Adipocyte (in vitro differentiated cells): ENCODE results near the gene GYS2.

Experiments used
- DNase-seq: peaks from one replicate; pipeline ENCODE4 v3.0.0-alpha.2; 2015; ENCODE audit warnings: low read depth
- H3K27me3 ChIP-seq: replicated peaks from 2 replicates; pipeline ENCODE4 v1.7.0; 2013; ENCODE audit warnings: mild to moderate bottlenecking, low read length, moderate library complexity; ENCODE audit not compliant: control insufficient read depth, insufficient read depth
- H3K36me3 ChIP-seq: 2 replicates; pipeline ENCODE4 v1.7.0; 2013; ENCODE audit warnings: low read length, mild to moderate bottlenecking, moderate library complexity; ENCODE audit not compliant: control insufficient read depth, insufficient read depth, severe bottlenecking
- H3K4me1 ChIP-seq: 2 replicates; pipeline ENCODE4 v1.7.0; 2013; ENCODE audit warnings: mild to moderate bottlenecking, low read length, moderate library complexity; ENCODE audit not compliant: control insufficient read depth, insufficient read depth
- H3K4me3 ChIP-seq: 2 replicates; pipeline ENCODE4 v1.7.0; 2013; ENCODE audit warnings: mild to moderate bottlenecking, low read length, moderate library complexity
- H3K9ac ChIP-seq: 2 replicates; pipeline ENCODE4 v1.7.0; 2013; ENCODE audit warnings: mild to moderate bottlenecking, low read length, moderate library complexity
- H3K9me3 ChIP-seq: 2 replicates; pipeline ENCODE4 v1.7.0; 2013; ENCODE audit warnings: mild to moderate bottlenecking, low read length, moderate library complexity; ENCODE audit not compliant: control insufficient read depth

The GYS2 gene

DNA sequence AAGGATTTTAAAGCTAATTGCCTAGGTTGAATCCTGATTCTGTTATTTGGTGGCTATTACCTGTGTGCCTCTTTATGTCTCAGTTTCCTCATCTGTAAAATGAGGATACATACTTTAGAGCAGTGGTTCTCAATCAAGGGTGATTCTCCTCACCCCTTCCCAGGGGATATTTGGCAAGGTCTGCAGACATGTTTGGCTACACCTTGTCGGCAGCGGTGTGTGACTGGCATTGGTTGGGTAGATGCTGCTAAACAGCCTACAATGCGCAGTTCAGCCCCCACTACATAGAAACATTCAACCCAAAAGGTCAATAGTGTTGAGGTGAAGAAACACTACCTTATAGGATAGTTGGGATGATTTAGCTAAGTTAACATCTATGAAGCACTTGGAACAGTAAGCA lies 29.6 kb upstream of the GYS2 start:
- peaks cover 66% of the 10 kb centered on the region for H3K36me3 ChIP-seq
- H3K27me3 ChIP-seq = no peaks in the 10 kb centered on the region
- DNase-seq = no peak
- H3K4me1 ChIP-seq = peaks cover 14% of the 10 kb centered on the region
- H3K9ac ChIP-seq = no peak overlapping the region
- no peak overlapping the region for H3K4me3 ChIP-seq
- H3K9me3 ChIP-seq = no peaks in the 10 kb centered on the region

DNA sequence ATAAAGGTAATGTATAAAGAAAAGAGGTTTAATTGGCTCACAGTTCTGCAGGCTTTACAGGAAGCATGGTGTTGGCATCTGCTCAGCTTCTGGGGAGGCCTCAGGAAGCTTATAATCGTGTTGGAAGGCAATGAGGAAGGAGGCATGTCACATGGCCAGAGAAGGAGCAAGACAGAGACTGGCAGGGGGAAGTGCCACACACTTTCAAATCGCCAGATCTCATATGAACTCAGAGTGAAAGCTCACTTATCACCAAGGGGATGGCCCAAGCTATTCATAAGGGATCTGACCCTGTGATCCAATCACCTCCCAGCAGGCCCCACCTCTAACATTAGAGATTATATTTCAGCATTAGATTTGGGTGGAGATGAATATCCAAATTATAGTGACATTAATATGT lies 26.7 kb upstream of the GYS2 start:
- Histone ChIP-seq H3K9me3 (no peaks in the 10 kb centered on the region), H3K36me3 (peaks cover 37% of the 10 kb centered on the region), H3K9ac (no peak overlapping the region), H3K4me3 (no peak overlapping the region), H3K4me1 (no peaks in the 10 kb centered on the region), H3K27me3 (no peaks in the 10 kb centered on the region)
- DNase-seq = no peak

- Histone ChIP-seq H3K4me1 (no peaks in the 10 kb centered on the region), H3K9me3 (no peaks in the 10 kb centered on the region), H3K4me3 (no peak overlapping the region), H3K27me3 (no peaks in the 10 kb centered on the region), H3K9ac (no peak overlapping the region), H3K36me3 (peaks cover 4% of the 10 kb centered on the region)
- DNase-seq = no peak
Observed at GRCh38 chr12:21627924-21628323, 23.3 kb upstream of the GYS2 start.

DNA sequence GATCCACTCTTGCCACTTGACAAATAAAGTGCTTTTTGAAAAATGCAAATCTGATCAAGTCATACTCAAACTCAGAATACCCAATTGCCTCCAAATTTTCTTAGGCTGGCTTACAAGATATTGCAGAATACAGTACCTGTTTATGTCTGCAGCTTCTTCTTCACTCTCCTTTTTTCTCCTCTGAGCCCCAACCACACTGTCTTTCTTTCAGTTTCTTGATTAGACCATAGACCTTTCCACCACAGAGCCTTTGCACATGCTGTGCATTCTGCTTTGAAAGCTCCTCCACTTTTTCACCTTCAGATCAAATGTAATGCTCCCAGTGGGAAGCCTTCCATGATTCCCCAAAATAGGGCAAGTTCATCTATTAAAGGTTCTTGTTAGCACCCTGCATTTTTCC lies 13.9 kb upstream of the GYS2 start:
- H3K9me3 ChIP-seq = no peaks in the 10 kb centered on the region
- DNase-seq = no peak
- H3K27me3 ChIP-seq = no peaks in the 10 kb centered on the region
- no peak overlapping the region for H3K9ac ChIP-seq
- H3K4me3 ChIP-seq = no peak overlapping the region
- no peaks in the 10 kb centered on the region for H3K36me3 ChIP-seq
- peaks cover 22% of the 10 kb centered on the region for H3K4me1 ChIP-seq

- DNase-seq = no peak
- peaks cover 23% of the 10 kb centered on the region for H3K4me1 ChIP-seq
- H3K27me3 ChIP-seq = no peaks in the 10 kb centered on the region
- H3K9ac ChIP-seq = no peak overlapping the region
- no peaks in the 10 kb centered on the region for H3K36me3 ChIP-seq
- H3K9me3 ChIP-seq = no peaks in the 10 kb centered on the region
- no peak overlapping the region for H3K4me3 ChIP-seq
Observed at GRCh38 chr12:21617030-21617429, 12.4 kb upstream of the GYS2 start.

- no peak overlapping the region for H3K9ac ChIP-seq
- peaks cover 3% of the 10 kb centered on the region for H3K27me3 ChIP-seq
- no peak overlapping the region for H3K4me3 ChIP-seq
- no peaks in the 10 kb centered on the region for H3K9me3 ChIP-seq
- no peak for DNase-seq
- peaks cover 23% of the 10 kb centered on the region for H3K4me1 ChIP-seq
- H3K36me3 ChIP-seq = no peaks in the 10 kb centered on the region
Observed at GRCh38 chr12:21615431-21615830, 10.8 kb upstream of the GYS2 start.

GRCh38 chr12:21614506-21614905 lies 9.9 kb upstream of the GYS2 start:
- Histone ChIP-seq H3K4me1 (peaks cover 23% of the 10 kb centered on the region), H3K27me3 (peaks cover 10% of the 10 kb centered on the region), H3K4me3 (peak overlapping the region; percentile 40), H3K9ac (no peak overlapping the region), H3K36me3 (no peaks in the 10 kb centered on the region), H3K9me3 (no peaks in the 10 kb centered on the region)
- DNase-seq = no peak

DNA sequence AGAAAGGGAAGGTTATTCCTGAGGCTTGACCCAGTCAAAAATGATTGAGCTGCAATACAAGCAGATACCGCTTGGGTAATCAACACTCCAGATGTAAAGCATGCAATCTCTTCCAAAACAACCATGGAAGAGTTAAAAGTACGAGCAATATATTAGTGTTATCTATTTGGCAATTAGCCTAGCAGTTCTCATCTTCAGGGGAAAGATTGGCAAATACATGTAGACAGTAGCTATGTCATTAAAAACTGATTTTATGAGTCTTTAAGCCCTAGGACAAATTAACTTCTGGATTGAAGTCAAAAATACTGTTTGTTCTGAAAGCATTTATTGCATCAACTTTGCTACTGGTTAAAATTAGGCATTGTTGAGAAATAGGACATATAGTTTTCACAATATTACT lies 9.3 kb upstream of the GYS2 start:
- Histone ChIP-seq H3K36me3 (no peaks in the 10 kb centered on the region), H3K9ac (no peak overlapping the region), H3K9me3 (no peaks in the 10 kb centered on the region), H3K4me3 (peak overlapping the region; percentile 40), H3K27me3 (peaks cover 14% of the 10 kb centered on the region), H3K4me1 (peaks cover 23% of the 10 kb centered on the region)
- peak; percentile 53 for DNase-seq

DNA sequence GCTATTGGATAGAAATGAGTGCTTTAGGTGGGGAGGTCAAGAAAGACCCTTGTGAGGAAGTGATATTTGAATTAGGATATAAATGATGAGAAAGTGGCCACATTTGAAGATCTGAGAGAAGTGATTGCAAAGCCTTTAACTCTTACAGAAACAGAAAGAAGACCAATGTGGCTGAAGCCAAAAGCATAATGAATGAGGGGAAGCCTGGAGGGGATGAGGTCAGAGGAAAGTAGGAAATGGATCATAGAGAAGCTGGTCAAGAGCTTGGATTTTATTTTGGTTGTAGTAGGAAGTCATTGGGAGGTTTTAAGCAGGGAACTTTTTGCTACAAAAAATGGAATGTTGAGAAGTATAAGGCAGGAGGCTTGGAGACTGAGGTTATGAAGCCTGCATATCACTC lies 3.5 kb upstream of the GYS2 start:
- DNase-seq = no peak
- peaks cover 5% of the 10 kb centered on the region for H3K4me1 ChIP-seq
- peaks cover 17% of the 10 kb centered on the region for H3K27me3 ChIP-seq
- H3K36me3 ChIP-seq = no peaks in the 10 kb centered on the region
- no peaks in the 10 kb centered on the region for H3K9me3 ChIP-seq
- H3K4me3 ChIP-seq = no peak overlapping the region
- no peak overlapping the region for H3K9ac ChIP-seq

- Histone ChIP-seq H3K4me3 (no peak overlapping the region), H3K9ac (no peak overlapping the region), H3K36me3 (no peaks in the 10 kb centered on the region), H3K4me1 (peaks cover 10% of the 10 kb centered on the region), H3K9me3 (no peaks in the 10 kb centered on the region), H3K27me3 (peaks cover 17% of the 10 kb centered on the region)
- peak; percentile 67 for DNase-seq
Observed at GRCh38 chr12:21607701-21608100, 3.1 kb upstream of the GYS2 start.

DNA sequence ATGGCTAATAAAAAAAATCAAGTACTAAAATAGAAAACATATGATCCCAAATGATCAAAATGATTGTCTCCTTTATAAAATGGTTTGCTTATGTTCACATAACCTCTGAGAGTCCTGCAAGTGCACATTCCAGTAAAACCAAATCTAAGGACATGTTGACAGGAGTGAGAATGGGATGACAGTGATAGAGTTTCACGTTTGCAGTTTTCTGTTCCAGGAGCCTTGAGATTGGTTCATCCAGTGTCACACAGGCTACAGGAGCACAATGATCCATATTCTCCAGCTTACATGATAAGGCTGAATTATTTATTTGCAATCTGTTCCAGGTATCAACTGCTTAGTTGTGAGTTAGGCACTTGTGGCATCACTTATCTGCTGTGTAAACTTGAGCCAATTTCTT lies 1.5 kb upstream of the GYS2 start:
- Histone ChIP-seq H3K36me3 (no peaks in the 10 kb centered on the region), H3K4me3 (no peak overlapping the region), H3K9ac (no peak overlapping the region), H3K4me1 (peaks cover 12% of the 10 kb centered on the region), H3K9me3 (no peaks in the 10 kb centered on the region), H3K27me3 (peaks cover 21% of the 10 kb centered on the region)
- DNase-seq = no peak

DNA sequence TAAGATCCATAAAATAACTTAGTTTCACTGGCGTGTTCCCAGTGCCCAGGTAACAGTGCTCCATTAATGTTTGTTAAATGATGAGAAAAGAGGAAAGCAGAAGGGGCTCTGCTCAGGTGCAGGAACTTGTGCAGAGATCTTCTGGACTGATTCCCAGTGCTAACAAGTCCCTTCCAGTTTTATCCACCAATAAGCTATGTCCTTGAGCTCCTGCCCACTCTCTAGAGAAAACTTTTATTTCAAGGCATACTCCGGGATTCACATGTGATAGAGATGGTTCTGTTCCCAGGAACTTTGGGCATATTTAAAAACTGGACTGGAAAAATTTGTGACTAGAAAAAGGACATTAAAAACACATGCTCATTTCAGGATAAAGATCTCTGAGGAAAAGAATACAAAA lies 1.9 kb downstream of the GYS2 start:
- Histone ChIP-seq H3K4me1 (peaks cover 12% of the 10 kb centered on the region), H3K4me3 (no peak overlapping the region), H3K9ac (no peak overlapping the region), H3K27me3 (peaks cover 4% of the 10 kb centered on the region), H3K36me3 (no peaks in the 10 kb centered on the region), H3K9me3 (no peaks in the 10 kb centered on the region)
- DNase-seq = no peak
